DMS79 treated with DMSO at 0.1 percent for 48 hours (cell line): ENCODE results near the gene PM20D2.

Experiments used
- DNase-seq: peaks from one replicate; lab custom pipeline; 2025; lab: John Stamatoyannopoulos, UW

Gene PM20D2

GRCh38 chr6:89145091-89145955, 532 bp upstream of the PM20D2 start:
- peak; percentile 83 for DNase-seq

- DNase-seq: peak; percentile 61
Measured at GRCh38 chr6:89146718-89147700, 1.2 kb downstream of the PM20D2 start.

GRCh38 chr6:89148016-89148750, 2.3 kb downstream of the PM20D2 start:
- no peak for DNase-seq

DNA sequence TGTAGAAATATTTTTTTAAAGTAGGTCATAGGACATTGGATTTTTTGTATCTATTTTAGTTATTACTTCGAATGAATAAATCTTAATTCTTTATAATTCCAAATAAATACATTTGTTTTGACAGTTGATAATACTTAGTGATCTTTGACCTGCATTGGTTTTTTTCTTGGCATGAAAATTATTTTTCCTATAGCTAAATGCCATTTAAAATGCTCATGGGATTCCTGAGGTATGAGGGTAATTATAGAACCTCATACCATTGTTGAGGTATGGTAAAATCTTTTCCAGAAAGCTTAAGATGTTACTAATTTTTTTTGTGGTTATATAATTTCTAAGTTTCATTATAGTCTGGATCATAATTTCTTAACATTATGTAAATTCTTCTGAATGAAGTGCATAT, 8.3 kb downstream of the PM20D2 start:
- no peak for DNase-seq

DNA sequence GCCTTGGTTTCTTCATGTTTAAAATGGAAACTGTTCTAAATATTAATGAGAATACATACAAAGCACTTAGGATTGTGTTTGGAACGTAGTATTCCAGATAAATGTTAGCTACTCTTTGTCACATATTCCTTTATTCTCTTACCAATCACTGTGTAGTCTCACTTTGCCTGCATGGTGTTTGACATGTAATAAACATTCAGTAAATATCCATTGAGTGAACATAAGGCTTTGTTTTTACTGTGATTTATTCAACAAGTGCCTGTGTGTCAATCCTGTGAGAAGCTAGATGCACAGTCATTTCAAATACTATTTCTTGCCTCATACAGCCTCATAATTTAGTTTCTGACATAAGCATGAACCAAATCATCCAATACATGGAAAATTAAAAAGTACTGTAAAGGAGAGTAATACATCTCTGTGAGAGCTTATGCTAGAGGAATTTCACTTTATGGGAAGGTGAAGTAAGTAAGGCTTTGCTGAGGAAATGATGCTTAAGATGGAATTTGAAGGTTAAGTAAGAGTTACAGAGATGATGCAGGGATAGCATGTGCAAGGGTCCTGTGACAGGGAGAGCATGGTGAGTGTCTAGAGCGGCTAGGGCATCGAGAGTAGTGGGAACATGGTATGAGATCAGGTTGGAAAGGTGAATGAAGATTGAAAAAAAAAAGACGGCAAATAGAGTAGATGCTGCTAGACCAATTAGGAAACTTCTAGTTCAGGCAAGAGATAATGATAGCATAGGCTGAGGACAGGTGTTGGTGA, 14.7 kb downstream of the PM20D2 start:
- no peak for DNase-seq

DNA sequence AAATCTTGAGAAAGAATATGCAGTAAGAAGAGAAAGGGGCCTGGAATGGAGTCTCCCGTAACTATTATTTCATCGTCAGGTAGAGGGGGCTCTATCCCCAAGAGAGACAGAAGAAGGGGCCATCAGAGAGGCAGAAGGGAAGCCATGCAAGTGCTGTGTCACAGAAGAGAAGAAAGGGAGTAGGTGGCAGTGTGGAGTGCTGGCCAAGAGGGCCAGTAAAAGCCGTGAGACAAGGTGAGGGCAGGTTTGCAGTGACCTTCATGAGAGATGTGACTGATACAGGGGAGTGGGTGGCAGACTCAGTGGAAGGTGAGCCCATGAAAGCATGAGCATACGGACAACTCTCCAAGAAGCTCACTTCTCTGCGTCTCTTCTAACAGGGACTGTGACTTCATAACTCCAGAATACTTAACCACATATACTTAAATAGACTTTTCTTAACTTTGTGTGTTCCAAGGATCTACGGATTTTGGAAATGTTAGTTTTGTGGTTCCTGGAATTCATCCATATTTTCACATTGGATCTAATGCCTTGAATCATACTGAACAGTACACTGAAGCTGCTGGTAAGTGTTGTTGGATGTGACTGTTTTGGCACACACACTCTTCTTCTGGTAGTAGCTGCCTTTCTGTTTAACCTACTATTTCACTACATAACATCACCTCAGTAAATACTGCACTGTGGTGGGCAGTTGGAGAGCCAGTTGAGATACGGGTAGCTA, 15.6 kb downstream of the PM20D2 start:
- DNase-seq: no peak

DNA sequence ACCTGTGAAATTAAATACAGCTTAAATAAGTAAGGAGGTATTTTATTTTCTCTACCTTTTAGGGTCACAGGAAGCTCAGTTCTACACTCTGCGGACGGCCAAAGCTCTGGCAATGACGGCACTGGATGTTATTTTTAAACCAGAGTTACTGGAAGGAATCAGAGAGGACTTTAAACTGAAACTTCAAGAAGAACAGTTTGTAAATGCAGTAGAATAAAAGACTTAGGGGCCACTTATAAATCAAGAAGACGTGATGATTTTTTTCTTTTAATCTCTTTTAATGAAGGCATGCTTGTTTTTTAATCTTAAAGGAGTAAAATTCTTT, 16.2 kb downstream of the PM20D2 start:
- DNase-seq: no peak

DNA sequence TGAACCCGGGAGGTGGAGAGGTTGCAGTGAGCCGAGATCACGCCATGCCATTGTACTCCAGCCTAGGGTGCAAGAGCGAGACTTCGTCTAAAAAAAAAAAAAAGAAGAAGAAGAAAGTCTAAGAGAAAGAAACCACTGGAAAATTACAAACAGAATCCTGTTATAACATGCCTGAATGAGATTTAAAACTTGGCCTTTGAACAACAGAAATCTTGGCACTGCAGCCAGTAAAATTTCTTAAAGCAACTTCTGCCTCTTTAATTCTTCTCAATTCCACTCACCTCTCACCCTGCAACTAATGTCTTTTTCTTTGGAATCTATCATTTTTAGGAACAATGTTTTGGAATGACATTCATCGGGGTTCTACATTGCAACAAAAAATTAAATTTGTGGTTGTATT, 26.3 kb downstream of the PM20D2 start:
- DNase-seq: no peak

DNA sequence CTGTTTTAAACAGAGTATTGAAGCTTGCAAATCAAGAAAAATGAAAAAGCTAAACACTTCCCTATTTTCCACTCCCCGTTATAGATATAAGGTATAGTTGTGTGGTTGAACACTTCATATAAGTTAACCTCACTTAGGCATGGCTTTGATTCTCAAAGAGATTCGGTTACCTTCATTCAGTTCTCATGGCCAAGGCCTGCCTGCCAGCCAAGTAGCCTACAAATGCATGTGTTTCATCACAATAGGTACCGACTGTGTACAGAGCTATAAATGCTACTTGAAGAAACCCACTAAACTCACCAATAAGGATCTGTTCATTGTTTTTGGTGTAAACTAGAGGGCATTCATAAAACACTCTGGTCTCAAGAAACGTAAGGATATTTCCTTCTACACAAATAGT, 27.8 kb downstream of the PM20D2 start:
- DNase-seq: no peak

DNA sequence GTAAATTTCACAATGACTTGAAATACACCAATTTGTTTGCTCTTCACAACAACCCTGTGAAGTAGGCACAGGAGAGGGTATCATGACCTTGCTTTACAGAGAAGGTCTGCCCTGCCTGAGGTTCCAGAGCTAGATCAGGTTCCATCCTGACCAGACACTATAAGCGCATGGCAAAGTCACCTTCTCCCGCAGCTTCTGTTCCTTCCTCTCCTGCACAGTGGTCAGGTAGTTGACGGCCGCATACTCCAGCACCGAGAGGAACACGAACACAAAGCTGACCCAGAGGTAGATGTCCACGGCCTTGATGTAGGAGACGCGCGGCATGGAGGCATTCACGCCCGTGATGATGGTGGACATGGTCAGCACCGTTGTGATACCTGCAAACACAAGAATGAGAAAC, 34.3 kb downstream of the PM20D2 start:
- DNase-seq: no peak

DNA sequence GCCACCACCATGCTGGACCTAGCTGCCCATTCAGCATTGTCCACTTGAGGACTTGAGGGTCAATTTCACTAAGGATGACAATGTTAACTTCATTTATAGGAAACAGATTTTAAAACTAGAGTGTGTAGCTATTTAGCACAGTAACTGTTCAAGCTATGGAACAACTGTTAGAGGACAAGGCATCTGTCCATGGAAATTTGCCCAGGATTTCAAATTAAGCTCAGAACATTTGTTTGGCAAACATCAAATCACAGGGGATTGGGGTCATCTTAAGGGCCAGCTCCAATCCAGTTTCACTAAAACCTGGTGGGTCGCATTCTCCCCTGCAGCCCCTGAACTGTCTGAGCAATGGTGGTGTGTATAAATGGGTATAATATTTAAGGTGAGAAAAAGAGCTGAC, 35.1 kb downstream of the PM20D2 start:
- no peak for DNase-seq

GRCh38 chr6:89183294-89183693, 37.4 kb downstream of the PM20D2 start:
- no peak for DNase-seq

DNA sequence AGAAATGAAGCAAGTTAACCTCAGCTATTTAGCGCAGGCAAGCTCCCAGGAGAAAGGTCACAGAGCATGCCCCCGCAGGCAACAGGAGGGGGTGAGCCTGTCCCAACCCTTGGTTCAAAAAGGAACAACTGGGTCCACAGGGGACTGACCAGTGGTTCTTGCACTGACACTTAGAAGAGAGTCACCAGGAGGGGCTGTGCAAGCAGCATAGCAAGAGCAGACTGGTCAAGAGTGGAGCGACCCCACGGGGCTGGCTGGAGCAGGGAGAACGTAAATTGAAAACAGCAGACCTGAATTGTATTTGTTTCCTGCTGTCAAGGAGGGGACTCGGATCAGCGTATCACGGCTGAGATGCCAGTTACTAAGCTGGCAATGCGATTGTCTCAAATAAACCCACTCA, 38.5 kb downstream of the PM20D2 start:
- DNase-seq: no peak

GRCh38 chr6:89186762-89187161, 40.9 kb downstream of the PM20D2 start:
- DNase-seq: no peak

DNA sequence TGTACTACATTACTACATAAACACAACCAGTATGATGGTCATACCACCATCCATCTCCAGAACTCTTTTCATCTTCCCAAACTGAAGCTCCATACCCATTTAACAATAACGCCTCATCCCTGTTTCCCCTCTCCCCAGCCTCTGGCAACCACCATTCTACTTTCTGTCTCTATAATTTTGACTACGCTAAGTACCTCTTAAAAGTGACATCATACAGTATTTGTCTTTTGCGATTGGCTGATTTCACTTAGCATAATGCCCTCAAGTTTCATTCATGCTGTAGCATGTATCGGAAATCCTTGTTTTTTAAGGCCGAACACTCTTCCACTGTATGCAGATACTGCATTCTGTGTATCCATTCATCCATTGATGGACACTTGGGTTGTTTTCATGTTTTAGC, 41.6 kb downstream of the PM20D2 start:
- no peak for DNase-seq

DNA sequence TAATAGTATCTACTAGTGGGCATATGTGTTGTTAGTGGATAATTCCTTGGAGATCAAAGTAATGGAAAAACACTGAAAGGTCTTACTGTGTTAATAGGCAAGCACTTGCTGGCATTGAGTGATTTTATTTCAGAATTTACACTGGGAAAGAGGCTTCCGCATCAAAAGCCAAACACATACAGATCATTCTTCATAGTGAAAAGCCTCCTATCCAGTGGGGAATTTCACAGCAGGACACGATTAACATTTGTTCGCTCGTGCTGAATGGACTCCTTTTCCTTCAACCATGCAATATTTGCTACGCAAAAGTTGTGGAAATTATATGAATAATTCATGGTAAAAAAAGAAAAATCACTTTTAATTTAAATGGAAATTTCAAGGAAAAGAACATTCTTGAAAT, 44.9 kb downstream of the PM20D2 start:
- DNase-seq: no peak

GRCh38 chr6:89194559-89194958, 48.7 kb downstream of the PM20D2 start:
- DNase-seq: no peak

- no peak for DNase-seq
Measured at GRCh38 chr6:89197141-89197540, 51.3 kb downstream of the PM20D2 start.

- DNase-seq: no peak
Measured at GRCh38 chr6:89198235-89198634, 52.4 kb downstream of the PM20D2 start.

DNA sequence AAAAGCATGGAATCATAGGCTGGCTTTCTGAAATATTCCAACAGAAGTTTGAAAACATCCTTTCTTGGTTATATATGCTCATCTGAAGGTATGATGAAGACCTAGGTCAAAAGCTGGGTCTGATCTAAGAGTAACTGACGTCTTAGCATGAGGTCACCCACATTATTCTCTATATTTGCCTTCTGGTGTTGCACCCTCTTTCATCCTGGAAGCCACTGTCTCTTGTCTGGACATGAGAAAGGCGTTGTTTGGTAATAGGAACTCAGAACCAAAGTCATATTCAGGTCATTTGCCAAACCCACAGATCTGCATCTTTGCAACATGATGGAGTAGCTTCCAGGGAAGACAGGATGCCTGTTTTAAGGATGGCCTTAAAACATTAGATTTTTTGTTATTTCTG, 53.7 kb downstream of the PM20D2 start:
- DNase-seq: no peak

GRCh38 chr6:89200706-89201215, 54.9 kb downstream of the PM20D2 start:
- no peak for DNase-seq
